Inflammatory macrophage (primary cell): ENCODE results near the gene TTC27.
A peak's percentile ranks its signal among the peaks of the same experiment; 100 is the strongest.

ENCODE experiments used
- DNase-seq, 2 donors: peaks; one replicate each; pipeline ENCODE4 v3.0.0-alpha.2; 2020 to 2022

The TTC27 gene

DNA sequence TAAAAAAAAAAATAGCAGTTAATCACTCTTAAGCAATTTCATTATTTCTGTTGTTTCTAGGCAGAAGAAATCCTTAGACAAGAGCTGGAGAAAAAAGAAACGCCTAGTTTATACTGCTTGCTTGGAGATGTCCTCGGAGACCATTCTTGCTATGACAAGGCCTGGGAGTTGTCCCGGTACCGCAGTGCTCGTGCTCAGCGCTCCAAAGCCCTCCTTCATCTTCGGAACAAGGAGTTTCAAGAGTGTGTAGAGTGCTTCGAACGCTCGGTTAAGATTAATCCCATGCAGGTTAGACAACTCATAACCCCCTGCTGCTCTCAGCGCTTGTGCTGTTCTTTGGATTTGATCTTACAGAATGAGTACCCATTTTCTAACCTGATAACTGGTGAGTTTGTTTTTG is 130.4 kb downstream of the TTC27 start:
- DNase-seq: no peak

- DNase-seq: no peak
Observed at GRCh38 chr2:32760628-32761027, 132.8 kb downstream of the TTC27 start.

DNA sequence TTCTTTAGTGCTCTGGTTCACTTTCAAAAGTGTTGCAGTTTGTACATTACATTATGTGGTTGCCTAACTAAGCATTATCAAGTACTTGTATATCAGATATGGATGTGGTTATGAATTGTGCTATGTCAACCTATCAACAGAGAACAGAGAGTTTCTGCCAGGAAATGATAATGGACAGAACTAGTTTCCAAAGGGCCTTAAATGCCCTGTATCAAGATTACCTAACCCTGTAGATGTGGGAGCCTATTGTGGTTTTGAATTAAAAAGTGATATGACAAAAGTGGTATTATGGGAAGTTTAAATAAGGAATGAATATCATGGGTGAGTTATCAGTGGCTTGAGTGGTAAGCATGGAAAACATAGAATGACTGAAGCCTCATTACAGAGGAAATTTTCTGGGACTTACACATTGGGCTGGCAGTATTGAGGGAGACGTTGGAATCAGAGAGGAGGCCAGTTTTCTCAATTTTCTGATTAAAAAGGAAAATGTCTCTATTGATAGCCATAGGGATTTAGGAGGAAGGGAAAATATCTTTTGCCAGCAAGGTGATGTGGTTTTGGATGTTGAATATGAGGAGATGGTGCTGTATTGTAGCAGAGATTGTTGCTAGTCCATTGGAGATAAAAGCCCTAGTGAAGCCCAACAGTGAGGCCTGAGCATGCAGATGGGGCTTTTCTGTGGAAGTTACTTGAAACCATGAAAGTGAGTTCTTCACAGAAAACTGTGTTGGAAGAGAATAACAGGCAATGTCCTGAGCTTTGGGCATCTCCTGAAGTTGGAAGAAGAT is 140.7 kb downstream of the TTC27 start:
- DNase-seq: no peak

DNA sequence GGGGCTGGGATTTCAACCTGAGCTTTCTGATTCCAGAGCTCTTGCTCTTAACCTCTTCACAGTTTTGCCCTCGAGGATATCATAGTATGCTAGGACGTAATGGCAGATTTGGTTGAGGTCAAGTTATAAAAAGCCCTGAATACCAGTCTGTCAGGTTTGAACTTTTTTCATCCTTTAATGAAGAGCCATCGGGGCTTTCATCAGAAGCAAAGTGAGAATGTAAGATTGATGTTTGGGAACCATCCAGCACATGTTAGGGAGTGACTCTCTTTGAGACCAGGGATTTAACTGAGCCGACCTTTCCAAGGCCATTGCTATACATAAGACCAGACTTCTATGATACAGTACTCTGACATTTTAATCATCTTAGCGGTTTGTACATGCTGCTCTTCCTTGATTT is 142.5 kb downstream of the TTC27 start:
- DNase-seq: no peak

DNA sequence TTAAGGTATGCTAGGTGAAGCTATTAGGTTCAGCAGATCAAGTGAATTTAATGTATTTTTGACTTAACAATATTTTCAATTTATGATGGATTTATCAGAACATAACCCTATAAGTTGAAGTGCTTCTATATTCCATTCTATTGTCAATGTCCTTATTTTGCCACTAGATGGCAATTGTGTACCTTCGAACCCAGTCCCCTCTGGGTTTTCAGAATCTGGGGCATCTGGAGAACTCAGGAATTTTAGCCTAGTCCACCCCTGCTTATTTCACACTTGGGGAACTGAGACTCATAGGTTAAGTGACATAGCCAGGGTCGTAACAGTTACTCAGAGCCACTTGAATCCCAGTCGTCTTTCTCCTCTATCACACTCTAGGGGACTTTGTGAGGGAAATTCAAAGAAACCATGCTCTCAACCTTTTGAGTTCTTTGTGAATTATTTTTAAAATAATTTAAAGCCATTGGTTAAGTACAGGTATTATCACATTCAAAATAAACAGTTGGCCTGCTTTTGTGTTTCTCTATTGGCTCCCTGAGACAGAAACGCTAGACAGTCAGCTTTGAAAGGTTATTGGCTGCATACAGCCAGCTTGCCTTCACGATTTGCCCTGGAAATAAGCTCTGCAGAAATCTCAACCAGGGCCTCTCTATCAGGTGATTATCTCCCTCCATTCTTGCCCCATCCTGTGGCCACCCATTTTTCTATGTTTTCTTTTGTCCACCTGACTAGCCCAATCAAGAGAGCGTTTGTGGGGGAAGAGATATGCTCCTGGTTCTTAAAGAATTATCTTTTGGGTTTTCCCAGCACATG is 145.0 kb downstream of the TTC27 start:
- DNase-seq: peak; percentile 13 to 14

DNA sequence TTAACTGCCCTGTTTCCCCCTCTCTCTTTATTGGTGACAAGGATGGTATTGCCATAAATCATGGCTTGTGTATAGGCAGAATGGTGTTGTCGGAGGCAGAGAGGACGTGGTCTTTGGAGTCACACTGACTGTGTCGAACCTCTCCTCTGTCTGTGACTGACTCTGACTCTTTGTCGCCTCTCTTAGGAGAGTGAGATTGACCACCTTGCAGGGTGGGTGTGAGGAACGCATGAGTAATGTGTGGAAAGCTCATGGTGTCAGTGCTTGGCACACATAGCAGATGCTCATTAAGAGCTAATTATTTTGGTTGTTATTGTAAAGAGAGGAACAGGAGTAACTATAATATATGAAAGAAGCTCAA is 145.6 kb downstream of the TTC27 start:
- DNase-seq: no peak

DNA sequence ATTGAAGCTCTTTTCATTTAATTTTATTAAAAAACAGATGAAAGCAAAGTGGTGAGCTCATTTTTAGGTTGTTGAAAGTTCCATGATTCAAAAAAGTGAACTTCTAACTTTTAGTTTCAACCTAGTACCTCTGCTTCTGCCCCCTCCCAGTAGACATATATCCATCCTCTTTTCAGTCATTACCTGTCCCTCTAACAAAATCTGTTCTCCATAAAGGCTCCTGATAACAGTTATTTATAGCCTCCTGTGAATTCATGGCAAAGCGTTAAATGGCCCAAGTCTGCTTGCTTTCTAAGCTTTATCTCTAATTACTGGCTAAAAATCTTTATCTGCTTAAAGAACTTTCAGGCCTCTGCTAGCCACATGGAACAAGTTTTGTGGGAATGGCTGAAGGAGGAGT is 148.1 kb downstream of the TTC27 start:
- DNase-seq: no peak

GRCh38 chr2:32777714-32778113 is 149.9 kb downstream of the TTC27 start:
- no peak for DNase-seq

DNA sequence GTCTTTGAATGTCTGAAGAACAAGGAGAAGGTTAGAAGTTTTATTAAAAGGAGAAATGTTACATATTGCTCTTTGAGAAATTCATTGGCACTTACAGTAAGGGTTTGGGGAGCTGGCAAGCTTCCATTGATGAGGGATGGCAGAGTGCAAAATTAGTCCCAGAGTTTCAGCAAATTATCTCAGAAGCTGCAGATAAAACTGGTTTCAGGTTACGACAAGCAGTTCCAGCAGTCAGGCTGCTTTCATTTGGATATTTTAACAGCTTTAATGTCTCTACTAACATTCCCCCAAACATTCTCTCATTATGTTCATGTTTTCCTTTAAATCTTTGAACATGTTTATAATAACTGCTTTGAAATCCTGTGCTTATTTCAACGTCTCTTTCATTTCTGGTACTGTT is 153.1 kb downstream of the TTC27 start:
- no peak for DNase-seq

GRCh38 chr2:32783469-32783868 is 155.6 kb downstream of the TTC27 start:
- no peak for DNase-seq

DNA sequence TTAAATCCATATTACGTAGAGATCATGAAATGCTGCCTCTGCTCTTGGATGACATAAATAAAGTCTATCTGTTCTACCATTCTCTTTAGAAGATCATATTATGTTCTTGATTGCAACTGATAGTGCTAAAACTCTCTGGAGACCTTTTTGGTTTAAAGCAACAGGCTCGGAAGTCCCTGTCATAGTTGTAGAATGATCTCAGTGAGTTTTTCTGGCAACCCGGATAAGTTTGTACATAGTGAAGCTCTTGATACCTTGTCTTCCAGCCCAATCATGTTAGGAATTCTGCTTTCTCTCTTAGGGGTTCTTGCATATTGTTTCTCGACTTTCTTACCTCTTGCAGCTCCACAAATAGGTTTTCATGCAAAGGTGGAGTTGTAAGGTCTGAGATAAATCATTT is 156.1 kb downstream of the TTC27 start:
- DNase-seq: no peak

GRCh38 chr2:32787207-32787606 is 159.4 kb downstream of the TTC27 start:
- DNase-seq: no peak

- no peak for DNase-seq
Observed at GRCh38 chr2:32788114-32788513, 160.3 kb downstream of the TTC27 start.

DNA sequence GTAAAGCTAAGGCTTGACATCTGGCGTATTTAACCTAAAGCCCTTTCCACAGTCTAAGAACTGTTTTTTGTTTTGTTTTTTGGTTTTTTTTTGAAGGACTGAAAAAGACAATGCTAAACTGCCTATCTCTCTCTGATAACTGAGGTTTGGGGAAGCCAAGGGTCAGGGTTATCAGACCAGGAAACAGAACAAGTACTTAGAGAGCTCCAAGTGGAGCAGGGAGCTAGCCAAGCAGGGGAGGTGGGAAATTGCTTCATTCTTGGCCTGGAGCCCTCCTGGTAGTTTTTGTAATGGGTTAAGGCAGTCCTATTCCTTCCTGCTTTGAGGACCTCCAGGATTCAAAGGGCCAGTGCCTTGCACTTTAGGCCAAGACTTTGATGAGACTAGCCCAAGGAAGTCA is 164.6 kb downstream of the TTC27 start:
- no peak for DNase-seq

DNA sequence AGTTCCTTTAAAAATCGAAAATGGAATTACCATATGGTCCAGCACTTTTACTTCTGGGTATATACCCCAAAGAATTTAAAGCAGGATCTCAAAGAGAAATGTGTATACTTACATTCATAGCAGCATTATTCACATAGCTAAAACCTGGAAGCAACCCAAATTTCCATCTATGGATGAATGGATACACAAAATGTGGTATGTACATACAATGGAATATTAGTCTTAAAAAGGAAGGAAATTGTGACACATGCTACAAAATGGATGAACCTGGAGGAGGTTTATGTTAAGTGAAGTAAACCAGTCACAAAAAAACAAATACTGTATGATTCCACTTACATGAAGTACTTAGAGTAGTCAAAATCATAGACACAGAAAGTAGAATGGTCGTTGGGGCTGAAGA is 171.0 kb downstream of the TTC27 start:
- no peak for DNase-seq

DNA sequence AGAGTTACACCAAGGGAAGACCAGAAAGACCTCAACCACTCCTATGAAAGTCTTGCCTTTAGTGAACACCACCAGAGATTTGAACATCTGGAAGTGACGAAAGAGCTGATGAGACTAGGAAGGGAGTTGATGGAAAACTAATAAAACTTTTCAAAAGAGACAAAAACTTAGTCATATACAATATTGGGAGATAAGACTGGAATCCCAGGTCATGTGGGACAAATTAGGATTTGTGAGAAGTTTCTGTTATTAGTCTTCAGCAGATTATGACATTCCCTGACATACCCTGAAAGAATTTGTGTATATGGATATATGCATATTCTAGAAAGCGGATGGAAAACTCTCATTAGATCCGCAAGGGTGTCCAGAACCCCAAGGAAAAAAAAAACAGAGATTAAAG is 173.9 kb downstream of the TTC27 start:
- DNase-seq: no peak

DNA sequence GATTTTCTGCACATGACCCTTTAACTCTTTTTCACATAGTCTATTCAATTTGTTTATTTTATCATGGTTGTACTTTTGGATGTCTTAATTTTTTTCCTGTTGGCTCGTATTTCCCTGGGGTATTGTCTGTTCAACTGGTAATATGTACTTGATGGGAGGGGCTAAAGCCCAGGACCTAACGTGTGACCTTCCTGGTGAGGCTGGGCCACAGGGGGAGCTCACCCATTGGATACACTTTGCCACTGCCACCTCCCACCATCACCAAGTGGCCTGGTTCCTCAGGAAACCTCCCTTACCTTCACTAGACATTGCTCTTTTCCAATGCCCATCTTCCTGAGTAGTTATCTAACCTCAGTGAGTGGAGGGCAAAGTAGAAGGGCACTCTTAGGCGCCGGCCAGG is 175.0 kb downstream of the TTC27 start:
- DNase-seq: no peak

GRCh38 chr2:32804205-32804604 is 176.4 kb downstream of the TTC27 start:
- no peak for DNase-seq

- no peak for DNase-seq
Observed at GRCh38 chr2:32805104-32806095, 177.6 kb downstream of the TTC27 start.

GRCh38 chr2:32806857-32807256 is 179.0 kb downstream of the TTC27 start:
- DNase-seq: no peak

- no peak for DNase-seq
Observed at GRCh38 chr2:32807662-32808061, 179.8 kb downstream of the TTC27 start.

GRCh38 chr2:32810909-32811495 is 183.2 kb downstream of the TTC27 start:
- DNase-seq: no peak

GRCh38 chr2:32811696-32812095 is 183.8 kb downstream of the TTC27 start:
- no peak for DNase-seq
